ENCODE results near the gene TEN1. TPM values are rescaled to one million over a fixed set of nuclear protein-coding genes. Genes with fewer than 3 reads are reported as not detected.

The TEN1 gene
- total and polyA plus RNA-seq, 9 of the 15 experiments (the other 6 are each of a cell fraction or from before 2014, with no cell fraction given), result 1.3 to 25.7 (median 10.1) TPM

DNA sequence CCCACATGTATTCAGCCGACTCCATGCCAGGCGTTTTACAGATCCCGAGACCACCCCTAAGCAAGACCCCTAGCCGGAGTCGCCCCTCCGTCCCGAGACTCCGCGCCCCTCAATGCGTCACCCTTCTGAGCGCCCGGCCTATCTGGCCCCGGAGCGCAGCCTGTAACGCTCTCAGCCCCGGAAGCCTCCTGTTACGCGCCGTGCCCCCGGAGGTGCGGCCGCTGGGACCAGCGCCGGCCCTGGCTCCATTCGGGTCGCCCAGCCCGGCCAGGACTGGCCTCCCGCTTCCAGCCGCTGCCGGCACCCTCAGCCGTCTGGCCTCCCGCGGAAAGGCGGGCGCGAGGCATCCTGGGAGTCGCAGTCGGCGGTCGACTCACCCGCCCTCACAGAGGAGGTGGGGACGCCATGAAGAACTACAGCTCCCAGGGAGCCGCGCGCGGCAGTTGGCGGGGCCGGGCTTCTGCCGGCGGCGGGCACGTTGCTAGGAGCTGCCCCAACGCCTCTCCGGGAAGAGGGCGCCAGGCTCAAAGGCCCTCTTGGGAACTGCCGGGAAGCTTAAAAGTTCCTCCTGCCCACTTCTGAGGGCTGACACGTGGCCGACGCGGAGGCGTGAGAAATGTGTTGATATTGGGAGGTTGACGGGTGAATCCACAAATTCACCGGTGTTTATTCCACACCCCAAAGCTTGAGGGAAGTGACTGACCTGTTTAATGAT lies 38.2 kb upstream of the TEN1 start, which contains the start of gene FBF1 (continued):
- TF ChIP-seq, protein P1, sequence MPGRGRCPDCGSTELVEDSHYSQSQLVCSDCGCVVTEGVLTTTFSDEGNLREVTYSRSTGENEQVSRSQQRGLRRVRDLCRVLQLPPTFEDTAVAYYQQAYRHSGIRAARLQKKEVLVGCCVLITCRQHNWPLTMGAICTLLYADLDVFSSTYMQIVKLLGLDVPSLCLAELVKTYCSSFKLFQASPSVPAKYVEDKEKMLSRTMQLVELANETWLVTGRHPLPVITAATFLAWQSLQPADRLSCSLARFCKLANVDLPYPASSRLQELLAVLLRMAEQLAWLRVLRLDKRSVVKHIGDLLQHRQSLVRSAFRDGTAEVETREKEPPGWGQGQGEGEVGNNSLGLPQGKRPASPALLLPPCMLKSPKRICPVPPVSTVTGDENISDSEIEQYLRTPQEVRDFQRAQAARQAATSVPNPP (IDR thresholded peaks at IDR 0.05; ENCODE audit: borderline replicate concordance, insufficient read depth, insufficient read length), result no peak
- TF ChIP-seq LEF1 (IDR thresholded peaks at IDR 0.05), result no peak
- no peak for TF ChIP-seq KDM1A (IDR thresholded peaks at IDR 0.05)
- no peak for TF ChIP-seq ZKSCAN1 (IDR thresholded peaks at IDR 0.05; ENCODE audit: low read depth, low read length)
- no peak for TF ChIP-seq ETV1 (tag; conservative IDR thresholded peaks at IDR 0.05; ENCODE audit: low read depth)
- TF ChIP-seq RNF2 (IDR thresholded peaks at IDR 0.05), result 0 out of 2 replicates have a peak, but pooled peaks have one; percentile 71
- TF ChIP-seq GTF2E2 (tag; IDR thresholded peaks at IDR 0.05), result no peak
- TF ChIP-seq, protein P2, sequence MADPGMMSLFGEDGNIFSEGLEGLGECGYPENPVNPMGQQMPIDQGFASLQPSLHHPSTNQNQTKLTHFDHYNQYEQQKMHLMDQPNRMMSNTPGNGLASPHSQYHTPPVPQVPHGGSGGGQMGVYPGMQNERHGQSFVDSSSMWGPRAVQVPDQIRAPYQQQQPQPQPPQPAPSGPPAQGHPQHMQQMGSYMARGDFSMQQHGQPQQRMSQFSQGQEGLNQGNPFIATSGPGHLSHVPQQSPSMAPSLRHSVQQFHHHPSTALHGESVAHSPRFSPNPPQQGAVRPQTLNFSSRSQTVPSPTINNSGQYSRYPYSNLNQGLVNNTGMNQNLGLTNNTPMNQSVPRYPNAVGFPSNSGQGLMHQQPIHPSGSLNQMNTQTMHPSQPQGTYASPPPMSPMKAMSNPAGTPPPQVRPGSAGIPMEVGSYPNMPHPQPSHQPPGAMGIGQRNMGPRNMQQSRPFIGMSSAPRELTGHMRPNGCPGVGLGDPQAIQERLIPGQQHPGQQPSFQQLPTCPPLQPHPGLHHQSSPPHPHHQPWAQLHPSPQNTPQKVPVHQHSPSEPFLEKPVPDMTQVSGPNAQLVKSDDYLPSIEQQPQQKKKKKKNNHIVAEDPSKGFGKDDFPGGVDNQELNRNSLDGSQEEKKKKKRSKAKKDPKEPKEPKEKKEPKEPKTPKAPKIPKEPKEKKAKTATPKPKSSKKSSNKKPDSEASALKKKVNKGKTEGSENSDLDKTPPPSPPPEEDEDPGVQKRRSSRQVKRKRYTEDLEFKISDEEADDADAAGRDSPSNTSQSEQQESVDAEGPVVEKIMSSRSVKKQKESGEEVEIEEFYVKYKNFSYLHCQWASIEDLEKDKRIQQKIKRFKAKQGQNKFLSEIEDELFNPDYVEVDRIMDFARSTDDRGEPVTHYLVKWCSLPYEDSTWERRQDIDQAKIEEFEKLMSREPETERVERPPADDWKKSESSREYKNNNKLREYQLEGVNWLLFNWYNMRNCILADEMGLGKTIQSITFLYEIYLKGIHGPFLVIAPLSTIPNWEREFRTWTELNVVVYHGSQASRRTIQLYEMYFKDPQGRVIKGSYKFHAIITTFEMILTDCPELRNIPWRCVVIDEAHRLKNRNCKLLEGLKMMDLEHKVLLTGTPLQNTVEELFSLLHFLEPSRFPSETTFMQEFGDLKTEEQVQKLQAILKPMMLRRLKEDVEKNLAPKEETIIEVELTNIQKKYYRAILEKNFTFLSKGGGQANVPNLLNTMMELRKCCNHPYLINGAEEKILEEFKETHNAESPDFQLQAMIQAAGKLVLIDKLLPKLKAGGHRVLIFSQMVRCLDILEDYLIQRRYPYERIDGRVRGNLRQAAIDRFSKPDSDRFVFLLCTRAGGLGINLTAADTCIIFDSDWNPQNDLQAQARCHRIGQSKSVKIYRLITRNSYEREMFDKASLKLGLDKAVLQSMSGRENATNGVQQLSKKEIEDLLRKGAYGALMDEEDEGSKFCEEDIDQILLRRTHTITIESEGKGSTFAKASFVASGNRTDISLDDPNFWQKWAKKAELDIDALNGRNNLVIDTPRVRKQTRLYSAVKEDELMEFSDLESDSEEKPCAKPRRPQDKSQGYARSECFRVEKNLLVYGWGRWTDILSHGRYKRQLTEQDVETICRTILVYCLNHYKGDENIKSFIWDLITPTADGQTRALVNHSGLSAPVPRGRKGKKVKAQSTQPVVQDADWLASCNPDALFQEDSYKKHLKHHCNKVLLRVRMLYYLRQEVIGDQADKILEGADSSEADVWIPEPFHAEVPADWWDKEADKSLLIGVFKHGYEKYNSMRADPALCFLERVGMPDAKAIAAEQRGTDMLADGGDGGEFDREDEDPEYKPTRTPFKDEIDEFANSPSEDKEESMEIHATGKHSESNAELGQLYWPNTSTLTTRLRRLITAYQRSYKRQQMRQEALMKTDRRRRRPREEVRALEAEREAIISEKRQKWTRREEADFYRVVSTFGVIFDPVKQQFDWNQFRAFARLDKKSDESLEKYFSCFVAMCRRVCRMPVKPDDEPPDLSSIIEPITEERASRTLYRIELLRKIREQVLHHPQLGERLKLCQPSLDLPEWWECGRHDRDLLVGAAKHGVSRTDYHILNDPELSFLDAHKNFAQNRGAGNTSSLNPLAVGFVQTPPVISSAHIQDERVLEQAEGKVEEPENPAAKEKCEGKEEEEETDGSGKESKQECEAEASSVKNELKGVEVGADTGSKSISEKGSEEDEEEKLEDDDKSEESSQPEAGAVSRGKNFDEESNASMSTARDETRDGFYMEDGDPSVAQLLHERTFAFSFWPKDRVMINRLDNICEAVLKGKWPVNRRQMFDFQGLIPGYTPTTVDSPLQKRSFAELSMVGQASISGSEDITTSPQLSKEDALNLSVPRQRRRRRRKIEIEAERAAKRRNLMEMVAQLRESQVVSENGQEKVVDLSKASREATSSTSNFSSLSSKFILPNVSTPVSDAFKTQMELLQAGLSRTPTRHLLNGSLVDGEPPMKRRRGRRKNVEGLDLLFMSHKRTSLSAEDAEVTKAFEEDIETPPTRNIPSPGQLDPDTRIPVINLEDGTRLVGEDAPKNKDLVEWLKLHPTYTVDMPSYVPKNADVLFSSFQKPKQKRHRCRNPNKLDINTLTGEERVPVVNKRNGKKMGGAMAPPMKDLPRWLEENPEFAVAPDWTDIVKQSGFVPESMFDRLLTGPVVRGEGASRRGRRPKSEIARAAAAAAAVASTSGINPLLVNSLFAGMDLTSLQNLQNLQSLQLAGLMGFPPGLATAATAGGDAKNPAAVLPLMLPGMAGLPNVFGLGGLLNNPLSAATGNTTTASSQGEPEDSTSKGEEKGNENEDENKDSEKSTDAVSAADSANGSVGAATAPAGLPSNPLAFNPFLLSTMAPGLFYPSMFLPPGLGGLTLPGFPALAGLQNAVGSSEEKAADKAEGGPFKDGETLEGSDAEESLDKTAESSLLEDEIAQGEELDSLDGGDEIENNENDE (IDR thresholded peaks at IDR 0.05; ENCODE audit: low read depth, low read length), result no peak
- no peak for TF ChIP-seq SMARCA5 (IDR thresholded peaks at IDR 0.05)
- TF ChIP-seq, protein P3, sequence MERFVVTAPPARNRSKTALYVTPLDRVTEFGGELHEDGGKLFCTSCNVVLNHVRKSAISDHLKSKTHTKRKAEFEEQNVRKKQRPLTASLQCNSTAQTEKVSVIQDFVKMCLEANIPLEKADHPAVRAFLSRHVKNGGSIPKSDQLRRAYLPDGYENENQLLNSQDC (CRISPR knock-in tag; IDR thresholded peaks at IDR 0.05), result no peak
- TF ChIP-seq MXI1 (IDR thresholded peaks at IDR 0.05; ENCODE audit: low read depth, low read length), result peak; percentile 83; the same call in 1 of the 2 replicates
- no peak for TF ChIP-seq PPARD (CRISPR knock-in tag; IDR thresholded peaks at IDR 0.05)
- peak; percentile 74 for TF ChIP-seq TARDBP (IDR thresholded peaks at IDR 0.05)
- TF ChIP-seq ZNF274 (IDR thresholded peaks at IDR 0.05; ENCODE audit: borderline replicate concordance, low read depth, low read length), result no peak
- TF ChIP-seq ZNF699 (CRISPR knock-in tag; IDR thresholded peaks at IDR 0.05; ENCODE audit: insufficient replicate concordance), result no peak
- no peak for TF ChIP-seq ZNF77 (CRISPR knock-in tag; IDR thresholded peaks at IDR 0.05)
- TF ChIP-seq PRMT5 (CRISPR knock-in tag; IDR thresholded peaks at IDR 0.05), result no peak
